Ovary (tissue), 9 donors: ENCODE data around the gene RANBP9. TPM values are rescaled to one million over a fixed set of nuclear protein-coding genes. Genes with fewer than 3 reads are reported as not detected.

ENCODE experiments used
- DNase-seq, 5 donors: peaks; one replicate each; pipeline ENCODE4 v3.0.0-alpha.2; 2019 to 2020
- H3K27ac ChIP-seq, 2 donors: fragments of 200-600 bp; one replicate each; pipeline versions ENCODE4 v1.5.1 to v1.8.0; 2019 to 2022
- H3K27me3 ChIP-seq: fragments of 200-600 bp; one replicate; pipeline ENCODE4 v1.8.0; 2022
- H3K36me3 ChIP-seq: fragments of 200-600 bp; sonication (generic); one replicate; pipeline ENCODE4 v1.5.1; 2019
- H3K4me1 ChIP-seq: one replicate; pipeline ENCODE4 v1.8.1; 2013; ENCODE audit warnings: mild to moderate bottlenecking, moderate library complexity; ENCODE audit not compliant: insufficient read depth
- H3K4me3 ChIP-seq: fragments of 200-600 bp; sonication (generic); one replicate; pipeline ENCODE4 v1.5.1; 2017
- H3K9me3 ChIP-seq, 2 donors: fragments of 200-600 bp in 1 of 2; sonication (generic) in 1 of 2; one replicate each; pipeline versions ENCODE4 v1.5.1 to v1.8.1; 2013 to 2019; ENCODE audit warnings: mild to moderate bottlenecking in 1 of 2, moderate library complexity in 1 of 2
- CTCF ChIP-seq, 3 donors: fragments of 450-650 bp in 2 of 3; fragments of 200-600 bp in 1 of 3; IDR thresholded peaks; one replicate each; pipeline versions ENCODE4 v1.5.1 to v1.8.0; 2016 to 2022; ENCODE audit warnings: antibody characterized with exemption in 3 of 3, mild to moderate bottlenecking in 1 of 3
- EP300 ChIP-seq: sonication (generic); formaldehyde crosslinking; IDR thresholded peaks from one replicate; pipeline ENCODE4 v1.6.1; 2017; ENCODE audit warnings: antibody characterized with exemption
- POLR2A ChIP-seq: fragments of 450-650 bp; IDR thresholded peaks from one replicate; pipeline ENCODE4 v1.6.1; 2017; ENCODE audit warnings: antibody characterized with exemption, mild to moderate bottlenecking, moderate library complexity
- WGBS, 3 donors: extraction: QIAGEN DNeasy Blood & Tissue Kit in 1 of 3; methylation state at CpG; one replicate each; pipeline versions ENCODE4 v1.1.5 to v1.1.7; 2013 to 2017; 5-methylcytosine and 5-hydroxymethylcytosine counted together
- intact Hi-C, 4 donors: fragments of 100-400 bp; cut with DNase I; formaldehyde crosslinking; loops; one replicate each; pipeline versions ENCODE4 v1.11.0 to v1.15.1; 2022 to 2023
- polyA plus RNA-seq, 2 donors: library from polyadenylated mRNA; stranded (reverse); fragments of 200-250 nt in 1 of 2; fragments of 350-450 nt in 1 of 2; fragmentation: Illumina TruSeq in 1 of 2; extraction: RNeasy Lipid Tissue Mini Kit (QIAGEN cat#74804) in 1 of 2; gene quantifications; one replicate each; pipeline ENCODE4 v1.2.3, GENCODE V29; 2013 to 2014
- total RNA-seq, 7 donors: library from RNA; depleted of rRNA in 2 of 7; stranded (reverse); fragments of >200 nt in 2 of 7; fragmentation: NEBNext Ultra II Directional in 3 of 7; extraction: Animal tissue kit (Norgen Biotek cat#: 25700) in 3 of 7; gene quantifications; one replicate each; pipeline versions ENCODE4 v1.1.0 to v1.2.4, GENCODE V29; 2016 to 2023
- donor health status: DM: no; HTN: no; CAD: no; lungs with moderate emphysema.
- donor health status: DM: no; HTN: no; CAD: no.
- donor health status: Bipolar disorder and iron deficiency.
- donor health status: DM: yes; HTN: yes; CAD: no.
- donor health status: DM: no; HTN: no; CAD: no.
- donor health status: DM: yes; HTN: yes; CAD: no.

The RANBP9 gene
- total and polyA plus RNA-seq, 9 donors = 24.8 to 50.6 (median 37.0) TPM

GRCh38 chr6:13660893-13661292 is 50.7 kb downstream of the RANBP9 start:
- WGBS, 3 donors = 95 to 97% (median 96%) methylated on average over 1 of the region's 1 CpG
- Histone ChIP-seq H3K27ac (no peak overlapping the region), H3K4me1 (peaks cover 2% of the 10 kb centered on the region), H3K9me3 (no peaks in the 10 kb centered on the region), H3K4me3 (no peak overlapping the region), H3K36me3 (no peaks in the 10 kb centered on the region), H3K27me3 (no peaks in the 10 kb centered on the region)
- intact Hi-C loops = no loop called here
- no peak for DNase-seq
- no peak for TF ChIP-seq CTCF (IDR thresholded peaks at IDR 0.05)
- no peak for TF ChIP-seq POLR2A
- TF ChIP-seq EP300 = no peak

- intact Hi-C loops = no loop called here
- H3K27me3 ChIP-seq = no peaks in the 10 kb centered on the region
- peaks cover 2% of the 10 kb centered on the region for H3K4me1 ChIP-seq
- no peak for TF ChIP-seq CTCF (IDR thresholded peaks at IDR 0.05)
- no peak for TF ChIP-seq EP300
- no peak for TF ChIP-seq POLR2A
- H3K9me3 ChIP-seq = no peaks in the 10 kb centered on the region
- H3K27ac ChIP-seq = no peak overlapping the region
- no peak for DNase-seq
- H3K36me3 ChIP-seq = no peaks in the 10 kb centered on the region
- H3K4me3 ChIP-seq = no peak overlapping the region
- 96 to 100% (median 98%) methylated on average over 1 of the region's 1 CpG for WGBS, 3 donors
Observed at GRCh38 chr6:13660273-13660672, 51.4 kb downstream of the RANBP9 start.

GRCh38 chr6:13655700-13656099 is 55.9 kb downstream of the RANBP9 start:
- no peak overlapping the region for H3K4me3 ChIP-seq
- TF ChIP-seq CTCF (IDR thresholded peaks at IDR 0.05) (no peak), EP300 (no peak), POLR2A (no peak)
- H3K4me1 ChIP-seq = peaks cover 2% of the 10 kb centered on the region
- H3K36me3 ChIP-seq = no peaks in the 10 kb centered on the region
- no peak overlapping the region for H3K27ac ChIP-seq
- H3K27me3 ChIP-seq = no peaks in the 10 kb centered on the region
- 50 to 64% (median 59%) methylated on average over 1 of the region's 1 CpG for WGBS, 3 donors
- intact Hi-C loops = no loop called here
- no peaks in the 10 kb centered on the region for H3K9me3 ChIP-seq
- no peak for DNase-seq

- Histone ChIP-seq H3K4me1 (no peaks in the 10 kb centered on the region), H3K9me3 (no peaks in the 10 kb centered on the region), H3K27ac (no peak overlapping the region), H3K36me3 (no peaks in the 10 kb centered on the region), H3K4me3 (no peak overlapping the region), H3K27me3 (no peaks in the 10 kb centered on the region)
- no peak for TF ChIP-seq EP300
- intact Hi-C loops = no loop called here
- no peak for DNase-seq
Observed at GRCh38 chr6:13654496-13654895, 57.1 kb downstream of the RANBP9 start.

GRCh38 chr6:13653296-13653695 is 58.3 kb downstream of the RANBP9 start:
- no peak for DNase-seq
- H3K27ac ChIP-seq = no peak overlapping the region
- no peaks in the 10 kb centered on the region for H3K9me3 ChIP-seq
- WGBS, 3 donors = 91 to 98% (median 96%) methylated on average over 2 of the region's 2 CpGs
- no peak for TF ChIP-seq EP300
- no peak for TF ChIP-seq POLR2A
- TF ChIP-seq CTCF (IDR thresholded peaks at IDR 0.05) = no peak
- H3K36me3 ChIP-seq = no peaks in the 10 kb centered on the region
- intact Hi-C loops = no loop called here
- H3K4me3 ChIP-seq = no peak overlapping the region
- H3K4me1 ChIP-seq = no peaks in the 10 kb centered on the region
- no peaks in the 10 kb centered on the region for H3K27me3 ChIP-seq
